GM18505 (cell line): Measurements from ENCODE around the gene SH3PXD2B.
"Not testable (repeated sequence)": the region's sequence is repeated elsewhere in the genome, so short reads cannot be mapped to it uniquely, and the experiment has no call there.

ENCODE experiments used
- ATAC-seq: cut with Tn5 transposase; IDR thresholded peaks from one replicate; pipeline ENCODE4 v1.9.1; 2021; ENCODE audit not compliant: unreplicated experiment
- POLR2A ChIP-seq: IDR thresholded peaks from 4 replicates; pipeline ENCODE4 v1.6.1; 2011; ENCODE audit warnings: borderline replicate concordance; ENCODE audit not compliant: insufficient read depth, insufficient read length; ENCODE audit errors: extremely low read depth

The SH3PXD2B gene

GRCh38 chr5:172407822-172408221, 46.5 kb downstream of the SH3PXD2B start:
- ATAC-seq: no peak
- TF ChIP-seq POLR2A: no peak

- ATAC-seq: no peak
- no peak for TF ChIP-seq POLR2A
Measured at GRCh38 chr5:172407241-172407691, 47.1 kb downstream of the SH3PXD2B start.

GRCh38 chr5:172405226-172406107, 48.9 kb downstream of the SH3PXD2B start:
- TF ChIP-seq POLR2A: no peak
- no peak for ATAC-seq

- no peak for ATAC-seq
- no peak for TF ChIP-seq POLR2A
Measured at GRCh38 chr5:172404746-172405145, 49.6 kb downstream of the SH3PXD2B start.

GRCh38 chr5:172403817-172404216, 50.5 kb downstream of the SH3PXD2B start:
- ATAC-seq: no peak
- TF ChIP-seq POLR2A: no peak

GRCh38 chr5:172403189-172403796, 51.0 kb downstream of the SH3PXD2B start:
- no peak for TF ChIP-seq POLR2A
- no peak for ATAC-seq

- TF ChIP-seq POLR2A: no peak
Measured at GRCh38 chr5:172402531-172403188, 51.7 kb downstream of the SH3PXD2B start.

GRCh38 chr5:172402031-172402430, 52.3 kb downstream of the SH3PXD2B start:
- not testable (repeated sequence) for ATAC-seq

More at GRCh38 chr5:172402531-172403188, 51.7 kb downstream of the SH3PXD2B start:
- ATAC-seq: no peak

- no peak for TF ChIP-seq POLR2A
- ATAC-seq: no peak
Measured at GRCh38 chr5:172399826-172400225, 54.5 kb downstream of the SH3PXD2B start.

- TF ChIP-seq POLR2A: no peak
- ATAC-seq: no peak
Measured at GRCh38 chr5:172399336-172399735, 55.0 kb downstream of the SH3PXD2B start.

GRCh38 chr5:172398645-172399044, 55.7 kb downstream of the SH3PXD2B start:
- ATAC-seq: not testable (repeated sequence)

- ATAC-seq: not testable (repeated sequence)
Measured at GRCh38 chr5:172396994-172397393, 57.3 kb downstream of the SH3PXD2B start.

- TF ChIP-seq POLR2A: no peak
- ATAC-seq: no peak
Measured at GRCh38 chr5:172396220-172396619, 58.1 kb downstream of the SH3PXD2B start.

- no peak for TF ChIP-seq POLR2A
- ATAC-seq: no peak
Measured at GRCh38 chr5:172395483-172395882, 58.8 kb downstream of the SH3PXD2B start.
